Lower leg skin (tissue), 3 donors: Measurements from ENCODE around the gene RFTN2.
"Not testable (repeated sequence)": the region's sequence is repeated elsewhere in the genome, so short reads cannot be mapped to it uniquely, and the experiment has no call there.

Experiments
- POLR2A ChIP-seq, 2 donors: fragments of 450-650 bp; IDR thresholded peaks; one replicate each; pipeline ENCODE4 v1.6.1; 2016 to 2017; ENCODE audit warnings: antibody characterized with exemption in 2 of 2, mild to moderate bottlenecking in 1 of 2, moderate library complexity in 1 of 2
- TF ChIP-seq, protein P1 (sequence below), 3 donors: fragments of 450-650 bp; IDR thresholded peaks; one replicate each; pipeline ENCODE4 v1.5.1; 2016; ENCODE audit warnings: antibody characterized with exemption in 3 of 3, mild to moderate bottlenecking in 3 of 3, moderate library complexity in 2 of 3

- TF ChIP-seq, protein P1, sequence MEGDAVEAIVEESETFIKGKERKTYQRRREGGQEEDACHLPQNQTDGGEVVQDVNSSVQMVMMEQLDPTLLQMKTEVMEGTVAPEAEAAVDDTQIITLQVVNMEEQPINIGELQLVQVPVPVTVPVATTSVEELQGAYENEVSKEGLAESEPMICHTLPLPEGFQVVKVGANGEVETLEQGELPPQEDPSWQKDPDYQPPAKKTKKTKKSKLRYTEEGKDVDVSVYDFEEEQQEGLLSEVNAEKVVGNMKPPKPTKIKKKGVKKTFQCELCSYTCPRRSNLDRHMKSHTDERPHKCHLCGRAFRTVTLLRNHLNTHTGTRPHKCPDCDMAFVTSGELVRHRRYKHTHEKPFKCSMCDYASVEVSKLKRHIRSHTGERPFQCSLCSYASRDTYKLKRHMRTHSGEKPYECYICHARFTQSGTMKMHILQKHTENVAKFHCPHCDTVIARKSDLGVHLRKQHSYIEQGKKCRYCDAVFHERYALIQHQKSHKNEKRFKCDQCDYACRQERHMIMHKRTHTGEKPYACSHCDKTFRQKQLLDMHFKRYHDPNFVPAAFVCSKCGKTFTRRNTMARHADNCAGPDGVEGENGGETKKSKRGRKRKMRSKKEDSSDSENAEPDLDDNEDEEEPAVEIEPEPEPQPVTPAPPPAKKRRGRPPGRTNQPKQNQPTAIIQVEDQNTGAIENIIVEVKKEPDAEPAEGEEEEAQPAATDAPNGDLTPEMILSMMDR (IDR thresholded peaks at IDR 0.05): not testable (repeated sequence)
- not testable (repeated sequence) for TF ChIP-seq POLR2A (IDR thresholded peaks at IDR 0.05)
Observed at GRCh38 chr2:197695206-197695605, 19.8 kb upstream of the RFTN2 start.
